ENCODE results near the gene PSMA2. TPM values are rescaled to one million over a fixed set of nuclear protein-coding genes. Genes with fewer than 3 reads are reported as not detected.

The PSMA2 gene
- polyA plus RNA-seq (ENCODE audit: insufficient read length in 4 of 4): 100 to 1,000 TPM; 216 to 282 (median 255) TPM

DNA sequence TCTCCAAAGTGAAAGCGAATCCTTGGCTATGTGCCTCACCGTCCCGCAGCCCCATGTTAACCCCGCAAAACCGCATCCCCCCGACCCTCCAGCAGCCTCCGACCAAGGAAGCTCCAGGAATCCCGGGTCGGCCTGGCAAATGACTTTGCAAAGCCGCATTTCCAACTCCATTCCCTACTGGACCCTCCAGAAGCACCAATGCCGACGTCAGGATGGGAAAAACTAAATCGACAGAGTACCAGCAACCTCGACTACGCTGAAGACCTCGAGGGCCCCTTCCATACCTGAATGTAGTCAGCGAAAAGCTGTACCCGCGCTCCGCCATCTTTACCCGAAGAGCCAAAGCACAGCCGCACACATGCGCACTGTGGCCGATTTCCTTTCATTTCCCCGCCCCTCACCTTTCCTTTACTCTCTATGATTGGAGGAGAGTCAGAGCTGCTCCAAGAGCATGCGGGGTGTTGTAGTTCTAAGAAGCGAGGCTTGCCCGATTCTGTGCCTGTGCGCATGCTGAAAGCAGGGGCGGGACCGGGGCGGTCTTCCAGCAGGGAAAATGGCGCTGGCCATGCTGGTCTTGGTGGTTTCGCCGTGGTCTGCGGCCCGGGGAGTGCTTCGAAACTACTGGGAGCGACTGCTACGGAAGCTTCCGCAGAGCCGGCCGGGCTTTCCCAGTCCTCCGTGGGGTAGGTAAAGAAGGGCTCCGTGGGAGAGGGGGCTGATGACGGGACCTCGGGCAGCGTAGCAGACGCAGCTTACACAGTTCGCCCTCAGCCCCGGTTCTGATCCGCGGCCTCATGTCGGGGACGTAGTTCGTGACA, at the start of gene PSMA2, which contains the start of gene MRPL32:
Gene PSMA2 (minus strand): TSS at position 341 of the 818 bp plus-strand sequence. CDS start 16 bp downstream, at position 325.
Gene MRPL32 (plus strand): TSS at position 543 of the 818 bp plus-strand sequence. CDS start 11 bp downstream, at position 554.
- peak; percentile 83 to 97 (median 94) for DNase-seq (ENCODE audit: low read depth in 4 of 4, low spot score in 2 of 4)

DNA sequence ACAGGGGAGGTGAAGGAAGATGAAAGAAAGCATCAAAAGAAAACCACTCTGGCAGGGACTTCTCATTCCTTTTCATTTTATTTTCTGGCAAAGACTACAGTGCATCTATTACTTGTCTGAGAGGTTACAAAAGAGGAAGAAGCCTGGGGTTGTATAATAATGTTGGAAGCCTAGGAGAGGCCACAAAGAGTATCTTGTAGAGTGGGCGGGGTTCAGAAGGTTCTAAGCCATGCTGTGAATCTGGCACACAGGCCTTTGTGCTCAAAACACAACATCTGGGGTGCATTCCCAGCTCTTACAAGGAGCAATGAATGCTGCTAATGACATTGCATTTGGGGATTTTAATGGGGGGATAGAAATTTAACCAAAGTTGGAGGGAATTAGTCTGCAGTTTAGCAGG, 49.6 kb upstream of the PSMA2 start:
- DNase-seq (ENCODE audit: low read depth in 4 of 4, low spot score in 2 of 4): no peak

DNA sequence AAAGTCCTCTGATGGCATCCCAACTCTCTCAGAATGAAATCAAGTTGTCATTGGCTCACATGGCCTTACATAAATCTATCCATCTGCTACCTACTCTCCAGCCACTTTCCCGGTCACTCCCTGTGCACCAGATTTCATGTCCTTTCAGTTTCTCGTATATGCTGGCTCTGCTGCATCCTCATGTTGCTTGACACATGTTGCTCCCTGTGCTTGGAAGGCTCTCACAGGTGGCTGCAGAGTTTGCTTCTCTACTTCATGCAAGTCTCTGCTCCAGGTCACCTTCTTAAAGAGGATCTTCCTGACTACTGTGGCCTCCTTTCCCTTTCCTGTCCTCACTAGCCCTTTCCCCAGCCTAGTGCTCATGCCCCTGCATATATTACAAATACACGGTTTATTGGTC, 48.5 kb upstream of the PSMA2 start:
- no peak for DNase-seq (ENCODE audit: low read depth in 4 of 4, low spot score in 2 of 4)

- DNase-seq (ENCODE audit: low read depth in 4 of 4, low spot score in 2 of 4): no peak
Measured at GRCh38 chr7:42980084-42980483, 48.1 kb upstream of the PSMA2 start.

GRCh38 chr7:42978496-42978895, 46.5 kb upstream of the PSMA2 start:
- no peak for DNase-seq (ENCODE audit: low read depth in 4 of 4, low spot score in 2 of 4)

DNA sequence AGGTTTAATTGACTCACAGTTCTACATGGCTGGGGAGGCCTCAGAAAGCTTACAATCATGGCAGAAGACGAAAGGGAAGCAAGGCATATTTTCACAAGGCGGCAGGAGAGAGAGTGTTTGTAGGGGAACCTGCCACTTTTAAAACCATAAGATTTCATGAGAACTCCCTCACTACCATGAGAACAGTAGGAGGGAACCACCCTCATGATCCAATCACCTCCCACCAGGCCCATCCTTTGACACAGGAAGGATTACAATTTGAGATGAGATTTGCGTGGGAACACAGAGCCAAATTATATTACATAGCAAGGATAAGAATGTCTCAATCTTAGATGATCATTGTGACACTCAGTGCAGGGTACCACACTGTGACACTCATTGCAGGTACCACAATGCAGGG, 44.4 kb upstream of the PSMA2 start:
- DNase-seq (ENCODE audit: low read depth in 4 of 4, low spot score in 2 of 4): no peak

- DNase-seq (ENCODE audit: low read depth in 4 of 4, low spot score in 2 of 4): peak; percentile 39 to 71 (median 62)
Measured at GRCh38 chr7:42972699-42973500, 40.9 kb upstream of the PSMA2 start.

DNA sequence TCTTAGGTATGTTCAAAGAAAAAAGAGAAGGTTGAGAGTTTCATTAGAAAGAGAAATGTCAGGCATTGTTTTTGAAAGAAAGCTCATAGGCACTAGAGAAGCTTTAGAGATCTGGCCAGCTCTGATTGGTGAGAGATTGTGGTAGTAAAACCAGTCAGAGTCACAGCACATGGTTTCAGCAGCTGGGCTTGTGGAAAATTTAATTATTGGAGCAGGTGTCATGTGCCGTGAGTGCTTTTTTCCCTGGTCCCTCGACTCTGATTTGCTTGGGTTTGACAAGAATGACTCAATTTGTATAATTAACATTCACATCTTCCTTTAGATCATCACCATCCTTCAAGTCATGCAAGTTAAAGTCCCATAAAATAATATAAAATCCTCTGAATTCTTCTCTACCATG, 35.4 kb upstream of the PSMA2 start:
- no peak for DNase-seq (ENCODE audit: low read depth in 4 of 4, low spot score in 2 of 4)

DNA sequence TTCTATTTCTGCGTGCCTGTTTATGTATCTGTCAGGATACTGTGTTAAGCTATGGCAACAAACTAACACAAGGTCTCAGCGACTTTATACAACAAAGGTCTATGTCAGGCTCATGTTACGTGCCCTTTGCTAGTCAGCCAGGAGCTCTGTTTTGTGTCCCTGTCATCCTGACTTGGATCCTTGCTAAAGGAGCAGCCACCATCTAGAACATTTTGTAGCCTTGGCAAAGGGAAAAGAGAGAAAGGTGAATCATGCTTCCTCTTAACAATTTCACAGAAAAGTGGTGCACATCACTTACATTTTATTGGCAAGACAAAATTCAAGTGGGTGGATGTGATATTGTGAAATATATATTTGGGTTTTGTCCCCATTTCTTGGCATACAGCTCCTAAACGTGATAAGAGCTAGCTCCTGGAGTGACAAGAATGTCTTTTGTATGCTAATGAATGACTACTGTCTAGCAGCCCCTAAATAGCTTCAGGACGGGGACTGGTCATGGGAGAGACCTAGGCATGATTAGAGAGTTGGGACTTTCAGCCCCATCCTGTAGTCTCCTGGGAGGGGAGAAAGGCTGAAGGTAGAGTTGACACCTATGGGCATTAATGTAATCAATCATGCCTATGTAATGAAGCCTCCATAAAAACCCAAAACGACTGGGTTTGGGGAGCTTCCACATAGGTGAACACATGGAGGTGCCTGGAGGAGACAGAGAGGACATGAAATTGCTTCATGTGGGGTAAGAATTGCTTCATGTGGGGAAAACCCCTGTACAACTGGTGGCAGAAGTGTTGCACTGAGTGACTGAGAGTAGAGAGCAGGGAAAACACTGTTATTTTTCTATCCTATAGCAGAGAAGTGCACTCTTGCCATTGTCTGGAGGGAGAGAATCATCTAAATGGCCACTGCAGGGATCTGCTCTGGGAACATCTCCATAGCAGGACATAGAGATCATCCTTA, 33.2 kb upstream of the PSMA2 start:
- no peak for DNase-seq (ENCODE audit: low read depth in 4 of 4, low spot score in 2 of 4)

DNA sequence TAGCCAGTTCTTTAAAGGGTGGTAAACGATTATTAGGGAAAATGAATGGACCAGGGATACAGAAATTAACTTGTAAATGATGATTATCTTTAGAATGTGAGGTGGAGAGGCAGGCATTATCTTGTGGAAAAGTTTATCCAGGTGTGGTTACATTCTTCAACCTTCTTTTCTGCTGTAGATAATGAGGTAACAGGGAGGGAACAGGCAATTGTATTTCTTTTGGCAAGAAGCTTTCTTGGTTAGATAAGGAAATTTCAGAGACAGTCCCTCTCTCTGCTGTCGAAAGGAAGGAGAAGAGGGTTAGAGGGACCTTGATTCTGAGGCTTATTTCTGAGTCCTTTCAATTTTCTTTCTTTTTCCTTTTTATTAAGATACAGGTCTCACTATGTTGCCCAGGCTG, 32.3 kb upstream of the PSMA2 start:
- no peak for DNase-seq (ENCODE audit: low read depth in 4 of 4, low spot score in 2 of 4)

GRCh38 chr7:42961170-42961569, 29.2 kb upstream of the PSMA2 start:
- no peak for DNase-seq (ENCODE audit: low read depth in 4 of 4, low spot score in 2 of 4)

DNA sequence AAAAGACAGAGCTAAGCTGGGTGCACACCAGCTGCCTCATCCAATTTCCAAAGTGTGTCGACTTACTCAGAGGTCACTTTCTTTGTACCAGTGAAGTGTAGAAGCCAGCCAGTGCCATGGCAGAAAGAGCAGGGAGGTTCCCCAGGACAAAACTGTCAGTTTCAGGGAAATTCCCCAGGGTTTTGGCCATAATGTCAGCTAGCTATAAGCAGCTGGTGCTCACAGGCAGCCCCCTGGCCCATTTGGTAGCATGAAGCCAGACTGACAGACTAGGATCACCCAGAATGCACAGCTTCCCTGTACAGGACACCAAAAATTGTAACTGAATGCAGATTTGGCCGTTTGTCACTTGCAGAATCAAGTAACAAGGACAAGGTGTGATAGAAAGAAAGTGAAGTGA, 28.8 kb upstream of the PSMA2 start:
- DNase-seq (ENCODE audit: low read depth in 4 of 4, low spot score in 2 of 4): no peak

GRCh38 chr7:42959549-42959948, 27.6 kb upstream of the PSMA2 start:
- no peak for DNase-seq (ENCODE audit: low read depth in 4 of 4, low spot score in 2 of 4)

- DNase-seq (ENCODE audit: low read depth in 4 of 4, low spot score in 2 of 4): no peak
Measured at GRCh38 chr7:42956062-42956461, 24.1 kb upstream of the PSMA2 start.

DNA sequence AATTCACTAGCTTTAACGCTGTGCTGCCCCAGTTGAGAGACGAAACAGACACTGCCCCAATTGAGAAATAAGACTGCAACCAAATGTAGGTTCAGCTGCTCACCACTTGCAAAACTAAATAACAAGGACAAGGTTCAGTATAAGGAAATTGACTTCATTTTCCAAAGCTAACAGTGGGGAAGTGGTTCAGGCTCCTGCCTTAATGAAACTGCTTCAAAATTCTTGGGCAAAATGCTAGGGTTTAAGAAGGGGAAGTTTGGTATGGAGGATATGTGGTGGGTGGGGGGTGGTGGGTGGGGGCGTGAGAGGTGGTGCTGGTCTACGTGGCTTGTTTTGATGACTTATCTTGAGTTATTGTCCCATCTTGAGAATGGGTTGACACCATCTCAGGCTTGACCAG, 22.0 kb upstream of the PSMA2 start:
- no peak for DNase-seq (ENCODE audit: low read depth in 4 of 4, low spot score in 2 of 4)

DNA sequence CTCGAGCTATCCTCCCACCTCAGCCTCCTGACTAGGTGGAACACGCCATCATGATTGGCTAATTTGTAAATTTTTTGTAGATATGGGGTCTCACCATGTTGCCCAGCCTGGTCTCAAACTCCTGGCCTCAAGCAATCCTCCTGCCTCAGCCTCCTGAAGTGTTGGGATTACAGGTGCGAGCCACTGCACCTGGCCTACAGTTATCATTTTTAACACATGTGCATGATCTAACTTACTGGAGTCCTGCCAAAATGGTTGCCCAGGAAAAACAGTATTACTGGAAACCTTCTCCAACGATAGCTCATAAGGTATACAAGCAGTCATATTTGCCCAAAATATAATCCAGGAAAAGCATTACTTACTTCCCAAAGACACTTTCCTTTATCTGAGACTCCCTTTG, 20.4 kb upstream of the PSMA2 start:
- no peak for DNase-seq (ENCODE audit: low read depth in 4 of 4, low spot score in 2 of 4)

- no peak for DNase-seq (ENCODE audit: low read depth in 4 of 4, low spot score in 2 of 4)
Measured at GRCh38 chr7:42950417-42950816, 18.4 kb upstream of the PSMA2 start.

DNA sequence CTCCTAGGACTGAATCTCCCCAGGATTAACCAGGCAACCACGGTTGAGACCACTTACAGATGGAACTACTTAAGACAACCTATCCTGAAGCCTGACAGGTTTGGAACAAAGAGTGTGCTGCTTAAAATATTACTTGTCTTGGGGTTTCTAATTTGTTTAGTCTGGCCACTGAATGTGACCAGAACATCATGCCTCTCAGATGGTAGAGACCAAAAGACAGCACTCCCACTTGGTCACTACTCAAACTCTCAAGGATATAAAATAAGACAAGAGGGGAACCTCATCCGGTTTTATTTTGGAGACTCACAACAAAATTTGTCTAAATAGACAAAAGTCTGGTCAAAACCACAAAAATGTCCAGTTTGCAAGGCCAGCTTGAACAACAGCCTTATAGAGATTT, 15.5 kb upstream of the PSMA2 start:
- DNase-seq (ENCODE audit: low read depth in 4 of 4, low spot score in 2 of 4): no peak

DNA sequence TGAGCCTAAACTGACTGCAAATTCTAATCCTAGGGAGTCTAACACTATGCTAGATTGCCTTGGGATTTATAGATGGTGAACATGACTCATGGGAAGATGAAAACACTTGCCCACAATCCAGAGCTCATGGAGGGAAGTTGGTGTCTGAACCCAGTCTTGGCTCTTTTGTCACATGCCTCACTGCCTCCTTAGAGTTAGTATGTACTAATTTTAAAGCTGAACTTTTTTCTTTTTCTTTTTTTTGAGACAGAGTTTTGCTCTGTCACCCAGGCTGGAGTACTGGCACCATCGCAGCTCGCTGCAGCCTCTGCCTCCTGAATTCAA, 14.6 kb upstream of the PSMA2 start:
- no peak for DNase-seq (ENCODE audit: low read depth in 4 of 4, low spot score in 2 of 4)

DNA sequence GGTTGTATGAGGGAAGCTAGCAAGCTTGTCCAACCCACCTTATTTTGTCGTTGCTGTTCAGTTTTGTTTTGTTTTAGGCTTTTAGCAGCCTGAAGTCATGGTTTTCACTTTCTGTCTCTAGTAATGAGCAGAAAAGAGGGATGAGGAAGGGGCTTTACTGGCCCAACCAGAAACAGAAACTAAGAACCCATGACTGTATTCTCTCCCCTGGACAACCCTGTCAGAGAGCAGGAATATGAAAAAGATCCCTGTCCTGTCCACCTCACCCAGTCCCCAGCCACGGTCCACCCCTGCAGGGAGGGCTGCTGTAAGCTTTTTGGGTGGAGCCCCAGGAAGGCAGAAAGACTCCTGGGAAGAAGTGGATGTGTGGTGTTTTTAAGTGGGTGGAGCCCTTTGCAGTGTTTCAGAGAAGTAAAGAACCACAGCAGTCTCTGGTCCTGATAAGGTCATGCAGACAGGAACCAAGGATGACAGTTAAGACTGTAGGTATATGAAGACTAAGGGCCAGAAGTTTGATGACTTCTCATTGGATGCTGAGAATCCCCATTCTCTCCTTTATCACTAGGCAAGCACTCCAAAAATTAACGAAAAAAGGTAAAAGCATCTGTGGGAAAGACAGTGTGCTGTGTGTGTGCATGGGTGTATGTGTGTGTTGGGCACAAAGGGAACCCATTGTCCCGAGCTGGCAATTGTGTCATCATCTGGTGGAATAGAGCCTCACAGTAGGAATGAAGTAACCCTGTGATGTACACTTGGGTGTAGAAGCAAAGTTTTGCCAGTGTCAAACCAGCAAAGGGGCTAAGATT, 14.1 kb upstream of the PSMA2 start:
- DNase-seq (ENCODE audit: low read depth in 4 of 4, low spot score in 2 of 4): no peak

Data from left renal cortex interstitium (tissue), 4 donors.